Fibroblast of mammary gland (primary cell): ENCODE data around the gene ANKRD49.

Experiments
- DNase-seq: peaks from one replicate; pipeline ENCODE4 v3.0.0-alpha.2; 2010; ENCODE audit warnings: low read depth
- H3K4me3 ChIP-seq: 2 replicates; pipeline ENCODE4 v1.5.1; 2011; ENCODE audit warnings: low read depth, mild to moderate bottlenecking, low read length, moderate library complexity; ENCODE audit not compliant: control insufficient read depth
- CTCF ChIP-seq: conservative IDR thresholded peaks from 2 replicates; pipeline ENCODE4 v1.5.1; 2011; ENCODE audit warnings: low read depth, low read length, inconsistent platforms; ENCODE audit not compliant: control insufficient read depth, insufficient read depth

ANKRD49 gene

GRCh38 chr11:94516725-94517124, 22.9 kb downstream of the ANKRD49 start:
- DNase-seq: no peak
- TF ChIP-seq CTCF: no peak
- H3K4me3 ChIP-seq: no peak overlapping the region

- H3K4me3 ChIP-seq: no peak overlapping the region
- DNase-seq: no peak
- TF ChIP-seq CTCF: no peak
Observed at GRCh38 chr11:94518300-94518699, 24.5 kb downstream of the ANKRD49 start.

- H3K4me3 ChIP-seq: no peak overlapping the region
- peak; percentile 55 for TF ChIP-seq CTCF
- peak; percentile 49 for DNase-seq
Observed at GRCh38 chr11:94519478-94520084, 25.8 kb downstream of the ANKRD49 start.

GRCh38 chr11:94521684-94522083, 27.9 kb downstream of the ANKRD49 start:
- peak; percentile 40 for DNase-seq
- peak; percentile 62 for TF ChIP-seq CTCF
- no peak overlapping the region for H3K4me3 ChIP-seq

GRCh38 chr11:94524341-94524740, 30.6 kb downstream of the ANKRD49 start:
- TF ChIP-seq CTCF: no peak
- H3K4me3 ChIP-seq: no peak overlapping the region
- DNase-seq: no peak

GRCh38 chr11:94525546-94526324, 32.0 kb downstream of the ANKRD49 start:
- H3K4me3 ChIP-seq: no peak overlapping the region
- DNase-seq: peak; percentile 63
- no peak for TF ChIP-seq CTCF
